ENCODE data around the gene USHBP1. TPM values are rescaled to one million over a fixed set of nuclear protein-coding genes. Genes with fewer than 3 reads are reported as not detected.

Gene USHBP1
- total and polyA plus RNA-seq, 2 of the 13 experiments (the other 11 are each of a cell fraction or from before 2014, with no cell fraction given) = 0.15 to 1.5 TPM

DNA sequence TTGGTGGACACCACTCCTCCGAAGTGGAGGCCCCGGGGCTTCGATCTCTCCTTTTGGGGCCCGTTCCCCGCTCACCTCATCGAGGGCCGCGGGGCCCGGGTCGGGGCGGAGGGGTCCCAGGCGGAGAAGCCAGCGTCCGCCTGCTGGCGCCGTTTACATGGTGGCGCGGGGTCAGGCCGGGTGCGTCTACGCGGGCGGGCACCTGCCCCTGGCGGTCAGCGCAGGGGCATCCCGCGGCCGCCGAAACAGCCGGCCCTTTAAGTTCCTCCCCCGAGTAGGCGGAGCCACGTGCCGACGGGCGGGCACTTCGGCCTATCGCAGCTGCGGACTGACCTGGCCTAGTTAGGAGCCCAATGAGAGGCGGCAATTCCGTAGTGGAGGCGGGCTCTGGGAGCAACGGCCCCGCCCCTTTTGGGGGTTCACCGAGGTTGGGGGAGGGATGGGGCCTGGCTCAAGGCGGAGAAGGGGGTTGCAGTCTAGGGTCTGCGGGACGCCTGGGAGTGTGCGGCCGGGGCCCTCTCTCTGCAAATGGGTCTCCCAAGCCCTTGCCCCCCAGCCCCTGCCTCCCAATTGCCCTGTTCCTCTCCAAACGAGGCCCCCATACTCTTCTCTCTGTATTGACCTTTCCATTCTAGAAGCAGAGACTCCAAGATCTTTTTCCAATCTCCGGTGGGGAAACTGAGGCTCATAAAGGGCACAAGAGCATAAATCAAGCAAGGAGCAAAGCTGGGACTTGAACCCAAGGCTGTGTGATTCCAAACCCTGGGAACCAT, 38.8 kb upstream of the USHBP1 start, which contains the start of gene ABHD8 (continued):
- TF ChIP-seq ZNF614 (CRISPR knock-in tag; IDR thresholded peaks at IDR 0.05; ENCODE audit: borderline replicate concordance) (peak; percentile 29; the same call in 1 of the 2 replicates), KMT2A (CRISPR knock-in tag; IDR thresholded peaks at IDR 0.05) (peak; percentile 40; the same call in 1 of the 2 replicates), ZNF644 (CRISPR knock-in tag; IDR thresholded peaks at IDR 0.05; ENCODE audit: low read depth) (no peak), RBAK (CRISPR knock-in tag; IDR thresholded peaks at IDR 0.05) (no peak), FOXC1 (CRISPR knock-in tag; IDR thresholded peaks at IDR 0.05; ENCODE audit: borderline replicate concordance) (peak; percentile 74; the same call in 1 of the 2 replicates), GATAD2A (CRISPR knock-in tag; IDR thresholded peaks at IDR 0.05) (peak; percentile 22; the same call in 1 of the 2 replicates), THYN1 (CRISPR knock-in tag; IDR thresholded peaks at IDR 0.05; ENCODE audit: borderline replicate concordance, low read depth) (no peak), POLR2AphosphoS2 (IDR thresholded peaks at IDR 0.05; ENCODE audit: low read depth, low read length) (no peak), NR2C2 (CRISPR knock-in tag; IDR thresholded peaks at IDR 0.05; ENCODE audit: borderline replicate concordance) (peak; percentile 65)
- TF ChIP-seq, protein P1, sequence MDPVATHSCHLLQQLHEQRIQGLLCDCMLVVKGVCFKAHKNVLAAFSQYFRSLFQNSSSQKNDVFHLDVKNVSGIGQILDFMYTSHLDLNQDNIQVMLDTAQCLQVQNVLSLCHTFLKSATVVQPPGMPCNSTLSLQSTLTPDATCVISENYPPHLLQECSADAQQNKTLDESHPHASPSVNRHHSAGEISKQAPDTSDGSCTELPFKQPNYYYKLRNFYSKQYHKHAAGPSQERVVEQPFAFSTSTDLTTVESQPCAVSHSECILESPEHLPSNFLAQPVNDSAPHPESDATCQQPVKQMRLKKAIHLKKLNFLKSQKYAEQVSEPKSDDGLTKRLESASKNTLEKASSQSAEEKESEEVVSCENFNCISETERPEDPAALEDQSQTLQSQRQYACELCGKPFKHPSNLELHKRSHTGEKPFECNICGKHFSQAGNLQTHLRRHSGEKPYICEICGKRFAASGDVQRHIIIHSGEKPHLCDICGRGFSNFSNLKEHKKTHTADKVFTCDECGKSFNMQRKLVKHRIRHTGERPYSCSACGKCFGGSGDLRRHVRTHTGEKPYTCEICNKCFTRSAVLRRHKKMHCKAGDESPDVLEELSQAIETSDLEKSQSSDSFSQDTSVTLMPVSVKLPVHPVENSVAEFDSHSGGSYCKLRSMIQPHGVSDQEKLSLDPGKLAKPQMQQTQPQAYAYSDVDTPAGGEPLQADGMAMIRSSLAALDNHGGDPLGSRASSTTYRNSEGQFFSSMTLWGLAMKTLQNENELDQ (CRISPR knock-in tag; IDR thresholded peaks at IDR 0.05; ENCODE audit: borderline replicate concordance) = no peak
- TF ChIP-seq, protein P2, sequence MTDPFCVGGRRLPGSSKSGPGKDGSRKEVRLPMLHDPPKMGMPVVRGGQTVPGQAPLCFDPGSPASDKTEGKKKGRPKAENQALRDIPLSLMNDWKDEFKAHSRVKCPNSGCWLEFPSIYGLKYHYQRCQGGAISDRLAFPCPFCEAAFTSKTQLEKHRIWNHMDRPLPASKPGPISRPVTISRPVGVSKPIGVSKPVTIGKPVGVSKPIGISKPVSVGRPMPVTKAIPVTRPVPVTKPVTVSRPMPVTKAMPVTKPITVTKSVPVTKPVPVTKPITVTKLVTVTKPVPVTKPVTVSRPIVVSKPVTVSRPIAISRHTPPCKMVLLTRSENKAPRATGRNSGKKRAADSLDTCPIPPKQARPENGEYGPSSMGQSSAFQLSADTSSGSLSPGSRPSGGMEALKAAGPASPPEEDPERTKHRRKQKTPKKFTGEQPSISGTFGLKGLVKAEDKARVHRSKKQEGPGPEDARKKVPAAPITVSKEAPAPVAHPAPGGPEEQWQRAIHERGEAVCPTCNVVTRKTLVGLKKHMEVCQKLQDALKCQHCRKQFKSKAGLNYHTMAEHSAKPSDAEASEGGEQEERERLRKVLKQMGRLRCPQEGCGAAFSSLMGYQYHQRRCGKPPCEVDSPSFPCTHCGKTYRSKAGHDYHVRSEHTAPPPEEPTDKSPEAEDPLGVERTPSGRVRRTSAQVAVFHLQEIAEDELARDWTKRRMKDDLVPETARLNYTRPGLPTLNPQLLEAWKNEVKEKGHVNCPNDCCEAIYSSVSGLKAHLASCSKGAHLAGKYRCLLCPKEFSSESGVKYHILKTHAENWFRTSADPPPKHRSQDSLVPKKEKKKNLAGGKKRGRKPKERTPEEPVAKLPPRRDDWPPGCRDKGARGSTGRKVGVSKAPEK (CRISPR knock-in tag; IDR thresholded peaks at IDR 0.05; ENCODE audit: borderline replicate concordance) = no peak
- TF ChIP-seq, protein P3, sequence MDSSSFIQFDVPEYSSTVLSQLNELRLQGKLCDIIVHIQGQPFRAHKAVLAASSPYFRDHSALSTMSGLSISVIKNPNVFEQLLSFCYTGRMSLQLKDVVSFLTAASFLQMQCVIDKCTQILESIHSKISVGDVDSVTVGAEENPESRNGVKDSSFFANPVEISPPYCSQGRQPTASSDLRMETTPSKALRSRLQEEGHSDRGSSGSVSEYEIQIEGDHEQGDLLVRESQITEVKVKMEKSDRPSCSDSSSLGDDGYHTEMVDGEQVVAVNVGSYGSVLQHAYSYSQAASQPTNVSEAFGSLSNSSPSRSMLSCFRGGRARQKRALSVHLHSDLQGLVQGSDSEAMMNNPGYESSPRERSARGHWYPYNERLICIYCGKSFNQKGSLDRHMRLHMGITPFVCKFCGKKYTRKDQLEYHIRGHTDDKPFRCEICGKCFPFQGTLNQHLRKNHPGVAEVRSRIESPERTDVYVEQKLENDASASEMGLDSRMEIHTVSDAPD (CRISPR knock-in tag; IDR thresholded peaks at IDR 0.05) = no peak
- TF ChIP-seq, protein P4, sequence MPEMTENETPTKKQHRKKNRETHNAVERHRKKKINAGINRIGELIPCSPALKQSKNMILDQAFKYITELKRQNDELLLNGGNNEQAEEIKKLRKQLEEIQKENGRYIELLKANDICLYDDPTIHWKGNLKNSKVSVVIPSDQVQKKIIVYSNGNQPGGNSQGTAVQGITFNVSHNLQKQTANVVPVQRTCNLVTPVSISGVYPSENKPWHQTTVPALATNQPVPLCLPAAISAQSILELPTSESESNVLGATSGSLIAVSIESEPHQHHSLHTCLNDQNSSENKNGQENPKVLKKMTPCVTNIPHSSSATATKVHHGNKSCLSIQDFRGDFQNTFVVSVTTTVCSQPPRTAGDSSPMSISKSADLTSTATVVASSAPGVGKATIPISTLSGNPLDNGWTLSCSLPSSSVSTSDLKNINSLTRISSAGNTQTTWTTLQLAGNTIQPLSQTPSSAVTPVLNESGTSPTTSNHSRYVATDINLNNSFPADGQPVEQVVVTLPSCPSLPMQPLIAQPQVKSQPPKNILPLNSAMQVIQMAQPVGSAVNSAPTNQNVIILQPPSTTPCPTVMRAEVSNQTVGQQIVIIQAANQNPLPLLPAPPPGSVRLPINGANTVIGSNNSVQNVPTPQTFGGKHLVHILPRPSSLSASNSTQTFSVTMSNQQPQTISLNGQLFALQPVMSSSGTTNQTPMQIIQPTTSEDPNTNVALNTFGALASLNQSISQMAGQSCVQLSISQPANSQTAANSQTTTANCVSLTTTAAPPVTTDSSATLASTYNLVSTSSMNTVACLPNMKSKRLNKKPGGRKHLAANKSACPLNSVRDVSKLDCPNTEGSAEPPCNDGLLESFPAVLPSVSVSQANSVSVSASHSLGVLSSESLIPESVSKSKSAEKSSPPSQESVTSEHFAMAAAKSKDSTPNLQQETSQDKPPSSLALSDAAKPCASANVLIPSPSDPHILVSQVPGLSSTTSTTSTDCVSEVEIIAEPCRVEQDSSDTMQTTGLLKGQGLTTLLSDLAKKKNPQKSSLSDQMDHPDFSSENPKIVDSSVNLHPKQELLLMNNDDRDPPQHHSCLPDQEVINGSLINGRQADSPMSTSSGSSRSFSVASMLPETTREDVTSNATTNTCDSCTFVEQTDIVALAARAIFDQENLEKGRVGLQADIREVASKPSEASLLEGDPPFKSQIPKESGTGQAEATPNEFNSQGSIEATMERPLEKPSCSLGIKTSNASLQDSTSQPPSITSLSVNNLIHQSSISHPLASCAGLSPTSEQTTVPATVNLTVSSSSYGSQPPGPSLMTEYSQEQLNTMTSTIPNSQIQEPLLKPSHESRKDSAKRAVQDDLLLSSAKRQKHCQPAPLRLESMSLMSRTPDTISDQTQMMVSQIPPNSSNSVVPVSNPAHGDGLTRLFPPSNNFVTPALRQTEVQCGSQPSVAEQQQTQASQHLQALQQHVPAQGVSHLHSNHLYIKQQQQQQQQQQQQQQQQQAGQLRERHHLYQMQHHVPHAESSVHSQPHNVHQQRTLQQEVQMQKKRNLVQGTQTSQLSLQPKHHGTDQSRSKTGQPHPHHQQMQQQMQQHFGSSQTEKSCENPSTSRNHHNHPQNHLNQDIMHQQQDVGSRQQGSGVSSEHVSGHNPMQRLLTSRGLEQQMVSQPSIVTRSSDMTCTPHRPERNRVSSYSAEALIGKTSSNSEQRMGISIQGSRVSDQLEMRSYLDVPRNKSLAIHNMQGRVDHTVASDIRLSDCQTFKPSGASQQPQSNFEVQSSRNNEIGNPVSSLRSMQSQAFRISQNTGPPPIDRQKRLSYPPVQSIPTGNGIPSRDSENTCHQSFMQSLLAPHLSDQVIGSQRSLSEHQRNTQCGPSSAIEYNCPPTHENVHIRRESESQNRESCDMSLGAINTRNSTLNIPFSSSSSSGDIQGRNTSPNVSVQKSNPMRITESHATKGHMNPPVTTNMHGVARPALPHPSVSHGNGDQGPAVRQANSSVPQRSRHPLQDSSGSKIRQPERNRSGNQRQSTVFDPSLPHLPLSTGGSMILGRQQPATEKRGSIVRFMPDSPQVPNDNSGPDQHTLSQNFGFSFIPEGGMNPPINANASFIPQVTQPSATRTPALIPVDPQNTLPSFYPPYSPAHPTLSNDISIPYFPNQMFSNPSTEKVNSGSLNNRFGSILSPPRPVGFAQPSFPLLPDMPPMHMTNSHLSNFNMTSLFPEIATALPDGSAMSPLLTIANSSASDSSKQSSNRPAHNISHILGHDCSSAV (CRISPR knock-in tag; IDR thresholded peaks at IDR 0.05; ENCODE audit: borderline replicate concordance) = no peak

Measured in HepG2 (cell line).